ENCODE results near the gene LNX2.

The LNX2 gene

DNA sequence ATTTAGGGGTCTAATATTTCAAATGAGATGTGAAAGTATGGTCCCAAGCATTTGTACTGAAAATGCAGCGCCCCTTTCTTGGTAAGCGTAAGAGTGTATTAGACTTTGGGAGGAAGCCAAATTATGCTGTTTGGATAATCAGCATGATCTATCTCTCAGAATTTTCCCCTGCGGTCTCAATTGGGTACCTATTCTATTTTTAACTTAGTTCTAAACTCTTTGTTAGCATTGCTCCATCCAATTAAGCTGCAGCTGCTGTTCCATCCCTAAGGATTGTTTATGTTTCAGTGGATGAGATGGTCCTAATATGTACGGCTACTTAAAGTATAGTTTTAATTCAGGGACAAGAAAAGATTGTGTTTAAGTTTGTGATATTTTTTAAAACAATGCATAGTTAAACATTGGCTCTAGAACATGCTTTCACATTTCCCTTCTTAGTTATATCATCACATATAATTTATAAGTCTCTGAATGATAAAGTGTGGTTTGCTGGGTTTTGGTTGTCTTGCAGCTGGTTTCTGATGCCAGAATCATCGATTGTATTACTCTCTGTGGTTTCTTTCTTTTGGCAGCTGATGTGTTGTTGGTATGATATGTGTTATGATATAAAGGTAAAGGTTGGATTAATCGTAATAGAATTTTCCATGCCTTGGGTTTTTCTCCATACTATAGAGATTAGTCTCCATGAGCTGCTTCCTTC is 16.4 kb upstream of the LNX2 start:
- Histone ChIP-seq H3K79me2 (ENCODE audit: insufficient read depth, low read length) (peaks cover 58% of the 10 kb centered on the region), H3K36me3 (ENCODE audit: insufficient read depth, low read length) (peaks cover 43% of the 10 kb centered on the region)

DNA sequence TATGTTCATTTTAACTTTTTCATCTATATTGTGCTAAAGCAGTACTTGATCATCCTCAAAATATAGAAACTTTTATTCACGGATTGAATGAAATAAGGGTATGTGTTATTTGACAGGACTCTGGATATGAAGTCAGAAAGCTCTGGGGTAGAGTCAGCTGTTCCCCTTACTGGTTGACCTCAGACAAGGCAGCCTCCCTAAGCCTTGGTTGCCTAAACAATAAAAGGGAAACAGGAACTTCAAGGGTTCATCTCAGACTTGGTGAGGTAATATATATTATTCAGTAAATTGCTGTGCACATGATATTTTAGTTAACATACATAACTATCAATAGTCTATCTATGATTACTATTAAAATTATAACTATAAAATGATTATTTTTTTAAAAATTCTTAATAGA is 14.9 kb upstream of the LNX2 start:
- Histone ChIP-seq H3K9ac (ENCODE audit: low read length) (no peak overlapping the region), H3K4me1 (ENCODE audit: insufficient read depth, low read length, severe bottlenecking) (no peaks in the 10 kb centered on the region), H3K79me2 (ENCODE audit: insufficient read depth, low read length) (peaks cover 57% of the 10 kb centered on the region), H2AFZ (ENCODE audit: low read length) (no peak overlapping the region), H3K36me3 (ENCODE audit: insufficient read depth, low read length) (peaks cover 52% of the 10 kb centered on the region), H3K4me3 (ENCODE audit: low read depth, low read length, poor library complexity, severe bottlenecking) (no peak overlapping the region), H3K9me3 (ENCODE audit: low read length) (no peaks in the 10 kb centered on the region), H3K4me2 (ENCODE audit: low read length) (no peak overlapping the region), H4K20me1 (ENCODE audit: insufficient read depth, low read length) (no peaks in the 10 kb centered on the region), H3K27me3 (ENCODE audit: insufficient read depth, low read length) (no peaks in the 10 kb centered on the region), H3F3A (ENCODE audit: insufficient read depth, low read length) (no peaks in the 10 kb centered on the region), H3K27ac (ENCODE audit: low read depth, low read length, poor library complexity, severe bottlenecking) (no peak overlapping the region), H3K9me2 (ENCODE audit: low read depth, low read length) (no peaks in the 10 kb centered on the region)
- no peak for TF ChIP-seq EZH2 (IDR thresholded peaks at IDR 0.05; ENCODE audit: borderline replicate concordance, low read length)
- TF ChIP-seq, protein P1, sequence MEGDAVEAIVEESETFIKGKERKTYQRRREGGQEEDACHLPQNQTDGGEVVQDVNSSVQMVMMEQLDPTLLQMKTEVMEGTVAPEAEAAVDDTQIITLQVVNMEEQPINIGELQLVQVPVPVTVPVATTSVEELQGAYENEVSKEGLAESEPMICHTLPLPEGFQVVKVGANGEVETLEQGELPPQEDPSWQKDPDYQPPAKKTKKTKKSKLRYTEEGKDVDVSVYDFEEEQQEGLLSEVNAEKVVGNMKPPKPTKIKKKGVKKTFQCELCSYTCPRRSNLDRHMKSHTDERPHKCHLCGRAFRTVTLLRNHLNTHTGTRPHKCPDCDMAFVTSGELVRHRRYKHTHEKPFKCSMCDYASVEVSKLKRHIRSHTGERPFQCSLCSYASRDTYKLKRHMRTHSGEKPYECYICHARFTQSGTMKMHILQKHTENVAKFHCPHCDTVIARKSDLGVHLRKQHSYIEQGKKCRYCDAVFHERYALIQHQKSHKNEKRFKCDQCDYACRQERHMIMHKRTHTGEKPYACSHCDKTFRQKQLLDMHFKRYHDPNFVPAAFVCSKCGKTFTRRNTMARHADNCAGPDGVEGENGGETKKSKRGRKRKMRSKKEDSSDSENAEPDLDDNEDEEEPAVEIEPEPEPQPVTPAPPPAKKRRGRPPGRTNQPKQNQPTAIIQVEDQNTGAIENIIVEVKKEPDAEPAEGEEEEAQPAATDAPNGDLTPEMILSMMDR (IDR thresholded peaks at IDR 0.05; ENCODE audit: low read length), result no peak

More for the DNA sequence above, 16.4 kb upstream of the LNX2 start:
- Histone ChIP-seq H3F3A (ENCODE audit: insufficient read depth, low read length) (no peaks in the 10 kb centered on the region), H2AFZ (ENCODE audit: low read length) (no peak overlapping the region), H3K27me3 (ENCODE audit: insufficient read depth, low read length) (no peaks in the 10 kb centered on the region), H4K20me1 (ENCODE audit: insufficient read depth, low read length) (no peaks in the 10 kb centered on the region), H3K4me1 (ENCODE audit: insufficient read depth, low read length, severe bottlenecking) (no peaks in the 10 kb centered on the region), H3K9me3 (ENCODE audit: low read length) (no peaks in the 10 kb centered on the region), H3K27ac (ENCODE audit: low read depth, low read length, poor library complexity, severe bottlenecking) (no peak overlapping the region), H3K4me3 (ENCODE audit: low read depth, low read length, poor library complexity, severe bottlenecking) (no peak overlapping the region), H3K9me2 (ENCODE audit: low read depth, low read length) (no peaks in the 10 kb centered on the region), H3K4me2 (ENCODE audit: low read length) (no peak overlapping the region), H3K9ac (ENCODE audit: low read length) (no peak overlapping the region)
- TF ChIP-seq, protein P1 (IDR thresholded peaks at IDR 0.05; ENCODE audit: low read length), result no peak
- TF ChIP-seq EZH2 (IDR thresholded peaks at IDR 0.05; ENCODE audit: borderline replicate concordance, low read length), result no peak

DNA sequence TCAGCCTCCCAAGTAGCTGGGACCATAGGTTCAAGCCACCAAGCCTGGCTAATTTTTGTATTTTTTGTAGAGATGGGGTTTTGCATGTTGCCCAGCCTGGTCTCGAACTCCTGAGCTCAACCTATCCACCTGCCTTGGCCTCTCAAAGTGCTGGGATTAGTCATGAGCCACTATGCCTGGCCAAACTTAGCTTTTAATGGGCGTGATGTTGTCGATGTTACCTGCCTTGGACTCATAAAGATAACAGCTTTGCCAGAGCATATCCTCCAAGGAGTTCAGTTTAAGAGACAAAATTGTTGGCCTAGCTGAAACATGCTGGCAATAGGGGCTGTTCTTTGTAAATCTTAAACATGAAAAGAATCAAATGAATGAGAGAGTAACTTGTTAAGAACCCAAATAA is 14.5 kb upstream of the LNX2 start:
- Histone ChIP-seq H3K27ac (ENCODE audit: low read depth, low read length, poor library complexity, severe bottlenecking) (no peak overlapping the region), H3K9ac (ENCODE audit: low read length) (no peak overlapping the region), H3K27me3 (ENCODE audit: insufficient read depth, low read length) (no peaks in the 10 kb centered on the region), H3K79me2 (ENCODE audit: insufficient read depth, low read length) (peaks cover 56% of the 10 kb centered on the region), H3K4me3 (ENCODE audit: low read depth, low read length, poor library complexity, severe bottlenecking) (no peak overlapping the region), H2AFZ (ENCODE audit: low read length) (no peak overlapping the region), H3K4me1 (ENCODE audit: insufficient read depth, low read length, severe bottlenecking) (no peaks in the 10 kb centered on the region), H3F3A (ENCODE audit: insufficient read depth, low read length) (no peaks in the 10 kb centered on the region), H3K9me3 (ENCODE audit: low read length) (no peaks in the 10 kb centered on the region), H3K9me2 (ENCODE audit: low read depth, low read length) (no peaks in the 10 kb centered on the region), H4K20me1 (ENCODE audit: insufficient read depth, low read length) (no peaks in the 10 kb centered on the region), H3K4me2 (ENCODE audit: low read length) (no peak overlapping the region), H3K36me3 (ENCODE audit: insufficient read depth, low read length) (peaks cover 49% of the 10 kb centered on the region)
- no peak for TF ChIP-seq EZH2 (IDR thresholded peaks at IDR 0.05; ENCODE audit: borderline replicate concordance, low read length)
- TF ChIP-seq, protein P1 (IDR thresholded peaks at IDR 0.05; ENCODE audit: low read length), result no peak
